Karpas-422 (cell line): ENCODE data around the gene CMTM8. TPM values are rescaled to one million over a fixed set of nuclear protein-coding genes. Genes with fewer than 3 reads are reported as not detected.
"Not testable (repeated sequence)": the region's sequence is repeated elsewhere in the genome, so short reads cannot be mapped to it uniquely, and the experiment has no call there.

ENCODE experiments used
- DNase-seq: peaks from one replicate; pipeline ENCODE4 v3.0.0-alpha.2; 2015
- H2AFZ ChIP-seq: fragments of 200-600 bp; sonication (generic); 2 replicates; pipeline ENCODE4 v1.6.1; 2014; ENCODE audit warnings: antibody characterized with exemption, low read length, mixed read lengths
- H3K27ac ChIP-seq: fragments of 200-600 bp; sonication (generic); 2 replicates; pipeline ENCODE4 v1.5.1; 2014; ENCODE audit warnings: mild to moderate bottlenecking, low read length, moderate library complexity
- H3K27me3 ChIP-seq: fragments of 200-600 bp; sonication (generic); 2 replicates; pipeline ENCODE4 v1.6.1; 2014; ENCODE audit warnings: low read length, mixed read lengths
- H3K36me3 ChIP-seq: fragments of 200-600 bp; sonication (generic); 2 replicates; pipeline ENCODE4 v1.6.1; 2014; ENCODE audit warnings: low read length, mixed read lengths; ENCODE audit not compliant: insufficient read depth
- H3K4me1 ChIP-seq: fragments of 200-600 bp; sonication (generic); 2 replicates; pipeline ENCODE4 v1.6.1; 2014; ENCODE audit warnings: mild to moderate bottlenecking, low read length, mixed read lengths
- H3K4me2 ChIP-seq: fragments of 200-600 bp; sonication (generic); 2 replicates; pipeline ENCODE4 v1.6.1; 2014; ENCODE audit warnings: low read length, low read depth, mild to moderate bottlenecking; ENCODE audit not compliant: poor library complexity, severe bottlenecking
- H3K4me3 ChIP-seq: fragments of 200-600 bp; sonication (generic); 2 replicates; pipeline ENCODE4 v1.5.1; 2014; ENCODE audit warnings: mild to moderate bottlenecking, antibody characterized with exemption, low read length, mixed read lengths
- H3K79me2 ChIP-seq: fragments of 200-600 bp; sonication (generic); 2 replicates; pipeline ENCODE4 v1.6.1; 2014; ENCODE audit warnings: mild to moderate bottlenecking, low read length, mixed read lengths
- H3K9ac ChIP-seq: fragments of 200-600 bp; sonication (generic); 2 replicates; pipeline ENCODE4 v1.6.0; 2014; ENCODE audit warnings: low read length
- H3K9me2 ChIP-seq: fragments of 200-600 bp; sonication (generic), shearing (Covaris generic); replicated peaks from 2 replicates; pipeline ENCODE4 v1.6.0; 2014; ENCODE audit warnings: mild to moderate bottlenecking, low read length, moderate library complexity; ENCODE audit not compliant: insufficient read depth
- H3K9me3 ChIP-seq: fragments of 300-700, 200-600 bp; sonication (generic); 2 replicates; pipeline ENCODE4 v1.6.1; 2014; ENCODE audit warnings: low read length, mixed read lengths
- H4K20me1 ChIP-seq: fragments of 200-600 bp; sonication (generic); 2 replicates; pipeline ENCODE4 v1.6.1; 2014; ENCODE audit warnings: mild to moderate bottlenecking, antibody characterized with exemption, low read length, low read depth; ENCODE audit not compliant: insufficient read depth
- total RNA-seq: library from RNA; depleted of rRNA; stranded (reverse); fragments of >200 nt; shearing (Covaris generic); gene quantifications from 2 replicates; pipeline ENCODE4 v1.2.3, GENCODE V29; 2014; ENCODE audit warnings: low replicate concordance

CMTM8 gene
- total RNA-seq, 1 experiment from 2014 or later = 0.19 TPM

DNA sequence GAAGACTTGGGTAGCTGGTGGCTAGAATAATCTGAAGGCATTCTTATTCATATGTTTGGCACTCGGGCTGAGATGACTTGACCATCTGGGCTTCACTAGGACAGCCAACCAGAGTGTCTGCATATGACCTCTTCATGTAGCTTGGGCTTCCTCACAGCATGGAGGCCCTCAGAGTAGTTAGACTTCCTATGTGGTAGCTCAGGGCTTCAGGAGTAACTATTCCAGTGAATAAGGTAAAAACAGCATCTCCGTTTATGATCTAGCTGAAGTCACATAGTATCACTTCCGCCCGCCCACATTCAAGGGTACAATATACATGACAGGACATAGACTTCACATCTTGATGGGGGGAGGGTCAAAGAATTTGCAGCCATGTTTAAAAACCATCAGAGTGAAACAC lies 18.9 kb upstream of the CMTM8 start:
- Histone ChIP-seq H3K4me1 (no peaks in the 10 kb centered on the region; the same call in 1 of the 2 replicates), H3K36me3 (no peaks in the 10 kb centered on the region), H3K9ac (no peak overlapping the region), H2AFZ (no peak overlapping the region), H3K4me3 (no peak overlapping the region), H3K9me2 (no peaks in the 10 kb centered on the region; the same call in 1 of the 2 replicates), H4K20me1 (no peaks in the 10 kb centered on the region), H3K27ac (no peak overlapping the region), H3K9me3 (no peaks in the 10 kb centered on the region), H3K27me3 (no peaks in the 10 kb centered on the region), H3K4me2 (no peak overlapping the region), H3K79me2 (no peaks in the 10 kb centered on the region)
- DNase-seq = peak; percentile 52

DNA sequence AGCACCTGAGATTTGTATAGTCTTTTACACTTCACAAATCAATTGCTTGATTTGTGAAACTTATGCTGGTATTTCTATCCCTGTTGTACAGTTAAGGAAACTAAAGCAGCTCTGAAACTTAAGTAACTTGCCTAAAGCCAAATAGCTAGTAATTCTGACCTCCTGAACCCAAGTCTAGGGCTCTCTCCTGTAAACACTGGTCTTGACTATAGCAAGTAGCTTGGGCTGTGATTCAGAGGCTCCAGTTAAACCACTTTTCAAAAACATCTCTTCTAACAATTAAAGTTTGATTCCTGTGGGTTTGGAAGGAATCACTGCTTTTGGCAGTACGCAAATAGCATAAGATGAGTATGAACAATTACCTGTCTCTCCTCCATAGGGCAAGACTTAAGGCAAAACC lies 18.5 kb upstream of the CMTM8 start:
- no peak overlapping the region for H3K4me2 ChIP-seq
- H3K4me1 ChIP-seq = no peaks in the 10 kb centered on the region; the same call in 1 of the 2 replicates
- no peaks in the 10 kb centered on the region; the same call in 1 of the 2 replicates for H3K9me2 ChIP-seq
- no peaks in the 10 kb centered on the region for H3K9me3 ChIP-seq
- no peak for DNase-seq
- no peaks in the 10 kb centered on the region for H3K36me3 ChIP-seq
- no peaks in the 10 kb centered on the region for H3K27me3 ChIP-seq
- H3K9ac ChIP-seq = no peak overlapping the region
- H3K79me2 ChIP-seq = no peaks in the 10 kb centered on the region
- H4K20me1 ChIP-seq = no peaks in the 10 kb centered on the region
- no peak overlapping the region for H3K27ac ChIP-seq
- H3K4me3 ChIP-seq = no peak overlapping the region
- H2AFZ ChIP-seq = no peak overlapping the region

DNA sequence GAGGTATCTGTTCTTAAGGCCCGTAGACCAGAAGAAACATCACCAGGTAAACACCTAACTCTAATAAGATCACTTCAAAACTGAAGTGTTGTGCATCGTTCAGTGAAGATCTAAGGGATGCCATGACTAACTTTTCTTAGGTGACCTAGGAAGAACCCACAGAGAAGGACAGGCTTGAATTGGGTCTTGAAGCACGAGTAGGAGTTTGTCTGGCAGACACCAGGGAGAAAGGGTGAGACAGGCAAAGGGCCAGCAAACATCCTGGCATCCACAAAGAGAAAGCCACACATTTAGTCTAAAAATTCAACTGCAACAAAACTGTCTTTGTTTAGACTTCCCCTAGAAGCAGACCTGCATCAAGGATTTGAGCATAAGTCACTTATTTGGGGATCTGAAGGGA lies 15.5 kb upstream of the CMTM8 start:
- Histone ChIP-seq H3K27me3 (no peaks in the 10 kb centered on the region), H3K36me3 (no peaks in the 10 kb centered on the region), H3K9ac (no peak overlapping the region), H2AFZ (no peak overlapping the region), H3K9me2 (no peaks in the 10 kb centered on the region; the same call in 1 of the 2 replicates), H3K79me2 (no peaks in the 10 kb centered on the region), H3K4me2 (no peak overlapping the region), H3K4me3 (no peak overlapping the region), H3K27ac (no peak overlapping the region), H3K4me1 (no peaks in the 10 kb centered on the region; the same call in 1 of the 2 replicates), H3K9me3 (no peaks in the 10 kb centered on the region), H4K20me1 (no peaks in the 10 kb centered on the region)
- no peak for DNase-seq

DNA sequence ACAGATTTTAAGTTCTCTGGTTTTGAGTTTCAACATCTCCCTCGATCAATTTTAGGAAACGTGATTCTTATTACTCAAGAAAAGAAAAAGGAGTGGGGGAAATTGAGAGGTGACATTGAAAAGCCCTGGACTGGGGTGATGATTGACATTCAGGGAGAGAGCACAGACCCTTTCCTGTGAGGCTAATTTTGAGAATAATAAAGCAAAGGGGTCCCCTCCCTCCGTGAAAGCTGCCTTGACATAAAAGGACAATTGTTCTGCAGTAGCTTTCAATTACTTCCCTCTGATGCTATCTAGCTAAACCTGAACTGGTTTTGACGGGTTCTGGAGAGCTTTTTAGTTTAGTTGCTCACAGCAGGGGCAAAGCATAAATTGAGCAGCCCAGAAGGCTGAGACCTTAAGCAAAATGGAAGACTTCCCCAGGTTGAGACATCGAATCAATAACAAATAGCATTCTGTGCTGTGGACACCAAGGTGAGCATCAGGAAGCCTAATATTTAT lies 14.4 kb upstream of the CMTM8 start:
- Histone ChIP-seq H3K79me2 (no peaks in the 10 kb centered on the region), H4K20me1 (no peaks in the 10 kb centered on the region), H3K36me3 (no peaks in the 10 kb centered on the region), H3K9ac (no peak overlapping the region), H2AFZ (no peak overlapping the region), H3K27me3 (no peaks in the 10 kb centered on the region), H3K9me2 (no peaks in the 10 kb centered on the region; the same call in 1 of the 2 replicates), H3K4me1 (no peaks in the 10 kb centered on the region; the same call in 1 of the 2 replicates), H3K4me3 (no peak overlapping the region), H3K4me2 (no peak overlapping the region), H3K9me3 (no peaks in the 10 kb centered on the region), H3K27ac (no peak overlapping the region)
- DNase-seq = no peak

DNA sequence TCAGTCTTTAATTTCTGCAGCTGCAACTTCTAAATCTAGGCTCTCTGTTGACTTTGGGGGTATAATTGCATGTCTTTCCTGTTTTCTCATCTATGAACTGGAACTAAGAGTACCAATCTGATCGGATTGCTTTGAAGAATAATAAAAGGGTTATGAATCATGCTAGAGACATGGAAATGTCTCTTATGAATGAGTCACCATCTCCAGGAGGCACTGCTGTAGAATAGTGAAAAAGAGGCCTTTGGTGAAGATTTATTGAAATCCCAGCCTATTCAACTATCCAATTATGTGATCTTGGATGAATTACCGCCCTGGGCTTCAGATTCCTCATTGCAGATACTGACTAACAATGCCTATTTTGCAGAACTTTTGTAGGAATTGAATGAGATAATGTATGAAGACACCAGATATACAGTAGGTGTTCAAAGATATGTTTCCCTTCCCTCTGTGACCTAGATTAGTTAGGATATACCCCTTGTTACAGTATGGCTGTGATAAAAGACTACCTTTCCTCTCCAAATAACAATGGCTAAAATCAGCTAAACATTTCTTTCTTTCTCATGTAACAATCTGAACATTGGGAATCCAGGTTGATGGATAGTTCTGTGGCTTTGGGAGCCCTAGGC lies 11.5 kb upstream of the CMTM8 start:
- Histone ChIP-seq H3K4me1 (no peaks in the 10 kb centered on the region), H3K9ac (no peak overlapping the region), H3K36me3 (no peaks in the 10 kb centered on the region), H2AFZ (no peak overlapping the region), H3K27ac (no peak overlapping the region), H4K20me1 (no peaks in the 10 kb centered on the region), H3K4me3 (no peak overlapping the region), H3K4me2 (no peak overlapping the region), H3K27me3 (no peaks in the 10 kb centered on the region), H3K9me2 (no peaks in the 10 kb centered on the region), H3K9me3 (no peaks in the 10 kb centered on the region), H3K79me2 (no peaks in the 10 kb centered on the region)
- no peak for DNase-seq

DNA sequence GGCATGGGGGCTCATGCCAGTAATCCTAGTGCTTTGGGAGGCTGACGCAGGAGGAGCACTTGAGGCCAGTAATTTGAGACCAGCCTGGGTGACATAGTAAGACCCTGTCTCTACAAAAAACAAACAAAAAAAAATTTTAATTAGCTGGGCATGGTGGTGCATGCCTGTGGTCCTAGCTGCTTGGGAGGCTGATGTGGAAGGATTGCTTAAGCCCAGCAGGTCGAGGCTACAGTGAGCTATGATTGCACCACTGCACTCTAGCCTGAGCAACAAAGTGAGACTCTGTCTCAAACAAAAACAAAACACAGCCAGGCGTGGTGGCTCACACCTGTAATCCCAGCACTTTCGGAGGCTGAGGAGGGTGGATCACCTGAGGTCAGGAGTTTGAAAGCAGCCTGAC lies 9.7 kb upstream of the CMTM8 start:
- not testable (repeated sequence) for H3K4me1 ChIP-seq, H4K20me1 ChIP-seq, DNase-seq, H3K9me2 ChIP-seq, H3K9me3 ChIP-seq, H3K4me3 ChIP-seq, H3K79me2 ChIP-seq, H3K27ac ChIP-seq, H3K4me2 ChIP-seq, H3K9ac ChIP-seq, H3K27me3 ChIP-seq, H2AFZ ChIP-seq, H3K36me3 ChIP-seq

DNA sequence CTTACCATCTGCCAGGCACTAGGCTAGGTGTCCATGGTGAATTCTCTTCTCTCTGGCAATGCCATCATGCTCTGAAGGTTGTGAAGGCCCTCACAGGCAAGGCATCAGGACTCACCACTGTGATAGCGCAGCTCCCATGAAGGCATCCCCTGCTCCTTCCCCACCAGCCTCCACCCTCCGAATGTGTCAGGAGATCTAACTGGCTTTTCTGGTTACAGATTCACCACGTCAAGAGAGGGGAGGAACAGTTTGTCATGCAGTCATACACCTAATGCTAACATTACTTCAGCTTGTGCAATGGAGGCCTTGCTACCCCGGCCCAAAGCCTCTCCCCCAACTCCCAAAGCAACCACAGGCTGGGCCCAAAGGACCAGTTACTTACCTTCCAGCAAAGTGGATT lies 8.9 kb upstream of the CMTM8 start:
- H3K27me3 ChIP-seq = no peaks in the 10 kb centered on the region
- no peak overlapping the region for H3K4me3 ChIP-seq
- no peak for DNase-seq
- no peaks in the 10 kb centered on the region for H4K20me1 ChIP-seq
- H3K27ac ChIP-seq = no peak overlapping the region
- no peak overlapping the region for H3K9ac ChIP-seq
- H3K4me1 ChIP-seq = no peaks in the 10 kb centered on the region
- no peak overlapping the region for H2AFZ ChIP-seq
- H3K9me3 ChIP-seq = no peaks in the 10 kb centered on the region
- no peaks in the 10 kb centered on the region for H3K79me2 ChIP-seq
- H3K4me2 ChIP-seq = no peak overlapping the region
- H3K36me3 ChIP-seq = no peaks in the 10 kb centered on the region
- H3K9me2 ChIP-seq = no peaks in the 10 kb centered on the region

DNA sequence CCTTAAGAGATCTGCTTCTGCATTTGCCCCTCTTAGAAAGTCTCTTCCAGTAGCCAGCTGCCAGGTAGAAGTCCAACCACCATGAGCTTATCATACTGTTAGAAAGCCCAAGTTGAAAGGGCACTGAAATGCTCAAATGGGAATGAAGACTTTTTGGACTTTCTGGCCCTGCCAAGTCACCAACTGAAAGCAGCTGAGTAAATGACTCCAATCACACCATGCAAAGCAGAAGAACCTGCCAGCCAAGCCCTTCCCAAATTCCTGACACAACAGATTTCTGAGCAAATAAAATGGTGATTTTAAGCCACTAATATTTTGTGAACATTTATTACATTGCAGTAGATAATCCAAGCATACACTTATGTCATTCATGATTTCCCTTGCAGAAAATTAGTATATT lies 2.1 kb upstream of the CMTM8 start:
- Histone ChIP-seq H3K79me2 (no peaks in the 10 kb centered on the region), H3K36me3 (no peaks in the 10 kb centered on the region), H3K9me3 (no peaks in the 10 kb centered on the region; the same call in 1 of the 2 replicates), H3K4me2 (no peak overlapping the region), H3K4me1 (peaks cover 11% of the 10 kb centered on the region), H2AFZ (no peak overlapping the region), H3K9ac (no peak overlapping the region), H4K20me1 (no peaks in the 10 kb centered on the region), H3K4me3 (no peak overlapping the region), H3K27ac (no peak overlapping the region), H3K9me2 (no peaks in the 10 kb centered on the region), H3K27me3 (no peaks in the 10 kb centered on the region)
- no peak for DNase-seq
